Liver (tissue), 3 donors: ENCODE measurements around the gene HYLS1.
"Not testable (repeated sequence)": the region's sequence is repeated elsewhere in the genome, so short reads cannot be mapped to it uniquely, and the experiment has no call there.

ENCODE experiments used
- JUND ChIP-seq, 2 donors: IDR thresholded peaks; 2 replicates each; pipeline ENCODE4 v1.6.1; 2016; ENCODE audit warnings: antibody characterized with exemption in 2 of 2
- MAX ChIP-seq: IDR thresholded peaks from 2 replicates; pipeline ENCODE4 v1.6.1; 2016; ENCODE audit warnings: antibody characterized with exemption
- REST ChIP-seq: IDR thresholded peaks from 2 replicates; pipeline ENCODE4 v1.6.1; 2016; ENCODE audit warnings: antibody characterized with exemption, mild to moderate bottlenecking
- SP1 ChIP-seq: IDR thresholded peaks from 2 replicates; pipeline ENCODE4 v1.6.1; 2018; ENCODE audit warnings: antibody characterized with exemption, mild to moderate bottlenecking
- TF ChIP-seq, protein P1 (sequence below): fragments of 150-350 bp; IDR thresholded peaks from 2 replicates; pipeline ENCODE4 v1.5.1; 2017; ENCODE audit warnings: improper control_type of control experiment, low read depth, low read length; ENCODE audit not compliant: missing input control
- TF ChIP-seq, protein P2 (sequence below): IDR thresholded peaks from 2 replicates; pipeline ENCODE4 v1.6.1; 2016; ENCODE audit warnings: antibody characterized with exemption
- donor health status: healthy.
- donor health status: healthy.

DNA sequence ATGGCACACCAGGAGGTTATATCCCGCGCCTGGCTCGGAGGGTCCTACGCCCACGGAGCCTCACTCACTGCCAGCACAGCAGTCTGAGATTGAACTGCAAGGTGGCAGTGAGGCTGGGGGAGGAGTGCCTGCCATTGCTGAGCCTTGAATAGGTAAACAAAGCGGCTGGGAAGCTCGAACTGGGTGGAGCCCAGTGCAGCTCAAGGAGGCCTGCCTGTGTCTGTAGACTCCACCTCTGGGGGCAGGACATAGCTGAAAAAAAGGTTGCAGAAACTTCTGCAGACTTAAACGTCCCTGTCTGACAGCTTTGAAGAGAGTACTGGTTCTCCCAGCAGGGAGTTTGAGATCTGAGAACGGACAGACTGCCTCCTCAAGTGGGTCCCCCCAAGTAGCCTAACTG, 29.8 kb upstream of the HYLS1 start:
- TF ChIP-seq REST; MAX; JUND (IDR thresholded peaks at IDR 0.05); SP1: not testable (repeated sequence)
- TF ChIP-seq, protein P1, sequence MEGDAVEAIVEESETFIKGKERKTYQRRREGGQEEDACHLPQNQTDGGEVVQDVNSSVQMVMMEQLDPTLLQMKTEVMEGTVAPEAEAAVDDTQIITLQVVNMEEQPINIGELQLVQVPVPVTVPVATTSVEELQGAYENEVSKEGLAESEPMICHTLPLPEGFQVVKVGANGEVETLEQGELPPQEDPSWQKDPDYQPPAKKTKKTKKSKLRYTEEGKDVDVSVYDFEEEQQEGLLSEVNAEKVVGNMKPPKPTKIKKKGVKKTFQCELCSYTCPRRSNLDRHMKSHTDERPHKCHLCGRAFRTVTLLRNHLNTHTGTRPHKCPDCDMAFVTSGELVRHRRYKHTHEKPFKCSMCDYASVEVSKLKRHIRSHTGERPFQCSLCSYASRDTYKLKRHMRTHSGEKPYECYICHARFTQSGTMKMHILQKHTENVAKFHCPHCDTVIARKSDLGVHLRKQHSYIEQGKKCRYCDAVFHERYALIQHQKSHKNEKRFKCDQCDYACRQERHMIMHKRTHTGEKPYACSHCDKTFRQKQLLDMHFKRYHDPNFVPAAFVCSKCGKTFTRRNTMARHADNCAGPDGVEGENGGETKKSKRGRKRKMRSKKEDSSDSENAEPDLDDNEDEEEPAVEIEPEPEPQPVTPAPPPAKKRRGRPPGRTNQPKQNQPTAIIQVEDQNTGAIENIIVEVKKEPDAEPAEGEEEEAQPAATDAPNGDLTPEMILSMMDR = not testable (repeated sequence)
- TF ChIP-seq, protein P2, sequence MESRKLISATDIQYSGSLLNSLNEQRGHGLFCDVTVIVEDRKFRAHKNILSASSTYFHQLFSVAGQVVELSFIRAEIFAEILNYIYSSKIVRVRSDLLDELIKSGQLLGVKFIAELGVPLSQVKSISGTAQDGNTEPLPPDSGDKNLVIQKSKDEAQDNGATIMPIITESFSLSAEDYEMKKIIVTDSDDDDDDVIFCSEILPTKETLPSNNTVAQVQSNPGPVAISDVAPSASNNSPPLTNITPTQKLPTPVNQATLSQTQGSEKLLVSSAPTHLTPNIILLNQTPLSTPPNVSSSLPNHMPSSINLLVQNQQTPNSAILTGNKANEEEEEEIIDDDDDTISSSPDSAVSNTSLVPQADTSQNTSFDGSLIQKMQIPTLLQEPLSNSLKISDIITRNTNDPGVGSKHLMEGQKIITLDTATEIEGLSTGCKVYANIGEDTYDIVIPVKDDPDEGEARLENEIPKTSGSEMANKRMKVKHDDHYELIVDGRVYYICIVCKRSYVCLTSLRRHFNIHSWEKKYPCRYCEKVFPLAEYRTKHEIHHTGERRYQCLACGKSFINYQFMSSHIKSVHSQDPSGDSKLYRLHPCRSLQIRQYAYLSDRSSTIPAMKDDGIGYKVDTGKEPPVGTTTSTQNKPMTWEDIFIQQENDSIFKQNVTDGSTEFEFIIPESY = not testable (repeated sequence)
